Cardiac muscle cell (in vitro differentiated cells and primary cell): Measurements from ENCODE around the gene GSG1L. TPM values are rescaled to one million over a fixed set of nuclear protein-coding genes. Genes with fewer than 3 reads are reported as not detected.

ENCODE experiments used
- DNase-seq, 2 donors: peaks; one replicate each; pipeline versions ENCODE4 v3.0.0 to v3.0.0-alpha.2; 2010 to 2017; ENCODE audit warnings: low read depth in 1 of 2, low spot score in 1 of 2
- H3K27ac ChIP-seq: fragments of 200-600 bp; sonication (generic); 2 replicates; pipeline ENCODE4 v1.5.1; 2016
- H3K27me3 ChIP-seq: fragments of 200-600 bp; sonication (generic); 2 replicates; pipeline ENCODE4 v1.6.0; 2016; ENCODE audit warnings: control low read depth
- H3K36me3 ChIP-seq: fragments of 200-600 bp; sonication (generic); 2 replicates; pipeline ENCODE4 v1.5.1; 2016; ENCODE audit warnings: control low read depth
- H3K4me1 ChIP-seq: fragments of 200-600 bp; sonication (generic); 2 replicates; pipeline ENCODE4 v1.8.1; 2017; ENCODE audit warnings: low read depth, mild to moderate bottlenecking, mixed run types
- H3K4me3 ChIP-seq: fragments of 200-600 bp; sonication (generic); 2 replicates; pipeline ENCODE4 v1.5.1; 2016; ENCODE audit warnings: mild to moderate bottlenecking
- H3K9me3 ChIP-seq: fragments of 200-600 bp; sonication (generic); 2 replicates; pipeline ENCODE4 v1.5.1; 2017; ENCODE audit warnings: low read depth, mild to moderate bottlenecking, control low read depth
- polyA plus RNA-seq: library from polyadenylated mRNA; unstranded; fragments of >200 nt; fragmentation: Nextera tagmentation; extraction: Ambion mirVana; gene quantifications from 2 replicates; pipeline ENCODE4 v1.2.1, GENCODE V29; 2016
- total RNA-seq: library from RNA; depleted of rRNA; stranded (reverse); fragments of >200 nt; gene quantifications from 2 replicates; pipeline ENCODE4 v1.2.3, GENCODE V29; 2016
- TF ChIP-seq, protein P1 (sequence below): IDR thresholded peaks from 2 replicates; pipeline ENCODE4 v1.5.1; 2012; ENCODE audit warnings: low read depth, mild to moderate bottlenecking, low read length

Gene GSG1L
- total and polyA plus RNA-seq, 2 experiments from 2014 or later = not detected

DNA sequence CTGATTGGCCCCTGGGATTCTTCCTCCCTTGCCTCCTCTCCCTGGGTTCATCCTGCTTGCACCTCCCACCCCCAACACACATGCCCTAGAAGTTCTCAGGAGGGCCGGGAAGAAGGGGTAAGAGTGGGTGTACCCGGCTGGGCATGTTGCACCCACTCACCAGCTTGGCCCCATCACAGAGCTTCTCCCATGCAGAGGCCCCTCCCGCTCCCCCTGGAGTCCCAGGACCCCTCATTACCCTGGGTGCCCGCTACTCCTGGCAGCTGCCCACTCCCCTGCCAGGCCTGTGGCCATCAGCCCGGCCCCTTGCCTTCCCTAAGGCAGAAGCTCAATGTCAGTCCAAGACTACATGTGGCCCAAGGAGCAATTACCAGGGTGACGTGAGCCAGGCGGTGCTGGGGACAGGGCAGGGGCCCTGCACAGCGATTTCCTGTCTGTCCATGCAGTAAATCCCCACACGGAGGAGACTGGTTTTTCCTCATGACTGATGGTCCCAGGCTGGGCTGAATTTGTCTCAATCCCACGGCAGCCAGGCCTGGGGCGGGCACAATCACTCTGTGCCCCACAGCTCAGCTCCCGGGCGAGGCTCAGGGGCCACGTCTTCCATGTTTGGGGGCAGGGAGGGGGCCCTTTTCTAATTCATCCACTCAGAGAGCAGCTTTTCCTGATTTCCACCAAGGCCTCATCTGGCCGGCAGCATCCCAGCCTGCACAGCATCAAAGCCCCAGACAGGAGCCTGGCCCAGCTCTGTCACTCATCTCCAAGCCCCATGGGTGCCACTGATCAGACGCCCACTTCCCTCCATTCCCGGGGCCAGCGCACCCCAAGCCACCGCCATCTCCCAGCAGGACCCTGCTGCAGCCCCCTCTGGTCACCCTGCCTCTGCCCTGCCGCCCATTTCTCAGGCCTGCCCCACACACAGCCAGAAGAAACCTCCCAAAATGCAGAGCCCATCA lies 278.9 kb downstream of the GSG1L start:
- no peaks in the 10 kb centered on the region for H3K4me1 ChIP-seq
- H3K27ac ChIP-seq = no peak overlapping the region
- peak in 1 of 2 donors; percentile 24 for DNase-seq
- no peaks in the 10 kb centered on the region for H3K9me3 ChIP-seq
- no peaks in the 10 kb centered on the region for H3K27me3 ChIP-seq
- TF ChIP-seq, protein P1, sequence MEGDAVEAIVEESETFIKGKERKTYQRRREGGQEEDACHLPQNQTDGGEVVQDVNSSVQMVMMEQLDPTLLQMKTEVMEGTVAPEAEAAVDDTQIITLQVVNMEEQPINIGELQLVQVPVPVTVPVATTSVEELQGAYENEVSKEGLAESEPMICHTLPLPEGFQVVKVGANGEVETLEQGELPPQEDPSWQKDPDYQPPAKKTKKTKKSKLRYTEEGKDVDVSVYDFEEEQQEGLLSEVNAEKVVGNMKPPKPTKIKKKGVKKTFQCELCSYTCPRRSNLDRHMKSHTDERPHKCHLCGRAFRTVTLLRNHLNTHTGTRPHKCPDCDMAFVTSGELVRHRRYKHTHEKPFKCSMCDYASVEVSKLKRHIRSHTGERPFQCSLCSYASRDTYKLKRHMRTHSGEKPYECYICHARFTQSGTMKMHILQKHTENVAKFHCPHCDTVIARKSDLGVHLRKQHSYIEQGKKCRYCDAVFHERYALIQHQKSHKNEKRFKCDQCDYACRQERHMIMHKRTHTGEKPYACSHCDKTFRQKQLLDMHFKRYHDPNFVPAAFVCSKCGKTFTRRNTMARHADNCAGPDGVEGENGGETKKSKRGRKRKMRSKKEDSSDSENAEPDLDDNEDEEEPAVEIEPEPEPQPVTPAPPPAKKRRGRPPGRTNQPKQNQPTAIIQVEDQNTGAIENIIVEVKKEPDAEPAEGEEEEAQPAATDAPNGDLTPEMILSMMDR = no peak
- no peaks in the 10 kb centered on the region for H3K36me3 ChIP-seq
- no peak overlapping the region for H3K4me3 ChIP-seq

DNA sequence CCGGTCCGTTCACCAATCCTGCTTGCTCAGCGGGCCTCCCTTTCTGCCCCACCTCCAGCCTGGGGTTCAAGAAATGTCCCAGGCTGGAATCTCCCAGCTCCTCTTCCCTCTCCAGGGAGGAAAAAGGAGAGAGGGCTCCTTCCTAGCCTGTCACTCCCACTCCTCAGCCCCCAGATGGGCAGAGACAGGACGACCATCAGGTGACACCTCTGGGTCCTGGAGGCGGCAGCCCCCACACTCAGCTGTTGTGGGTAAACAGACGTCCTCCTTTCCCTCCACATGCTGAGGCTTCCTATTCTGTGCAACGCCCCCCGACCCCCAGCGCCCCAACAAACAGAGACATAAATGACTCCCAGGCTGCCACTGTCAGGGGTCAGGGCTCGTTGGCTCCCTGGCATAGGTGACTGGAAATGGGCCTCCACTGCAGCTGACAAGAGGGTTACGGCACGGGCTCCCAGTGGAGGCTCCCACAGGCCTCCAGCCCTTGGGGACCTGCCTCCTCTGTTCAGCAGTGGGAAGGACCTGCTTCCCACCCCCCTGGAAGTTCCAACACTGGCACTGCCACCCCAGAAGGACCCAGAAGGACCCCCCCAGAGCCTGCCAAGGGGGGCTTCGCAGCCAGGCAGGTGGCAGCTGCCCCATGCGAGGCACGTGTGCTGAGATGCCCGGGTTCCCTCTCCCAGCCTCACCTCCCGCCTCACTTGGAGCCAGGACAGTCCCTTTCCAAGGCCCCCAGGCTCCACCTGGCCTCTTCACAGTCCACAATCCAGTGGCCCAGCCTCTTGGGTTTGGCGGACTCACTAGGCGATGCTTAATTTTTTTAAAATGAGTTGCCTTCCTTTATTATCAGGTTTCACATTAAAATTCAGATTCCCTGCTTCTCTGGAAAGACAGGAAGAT lies 281.3 kb downstream of the GSG1L start:
- Histone ChIP-seq H3K9me3 (no peaks in the 10 kb centered on the region), H3K4me1 (no peaks in the 10 kb centered on the region), H3K27me3 (no peaks in the 10 kb centered on the region), H3K36me3 (no peaks in the 10 kb centered on the region), H3K27ac (no peak overlapping the region), H3K4me3 (no peak overlapping the region)
- TF ChIP-seq, protein P1 = no peak
- no peak for DNase-seq

DNA sequence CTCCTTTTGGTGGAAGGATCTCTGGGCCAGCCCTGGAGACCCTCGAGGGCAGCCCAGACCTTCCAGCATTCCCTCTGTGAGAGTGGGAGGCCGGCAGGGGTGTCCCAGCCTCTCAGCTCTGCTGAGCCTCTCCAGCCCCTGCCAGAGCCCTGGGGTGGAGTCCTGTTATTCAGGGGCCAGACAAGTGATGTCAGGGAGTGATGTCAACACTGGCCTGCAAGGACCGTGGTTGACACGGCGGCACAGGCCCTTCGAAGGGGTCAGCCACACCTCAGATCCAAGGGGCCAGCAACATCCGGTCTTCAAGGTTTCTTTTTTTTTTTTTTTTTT lies 282.4 kb downstream of the GSG1L start:
- Histone ChIP-seq H3K27me3 (no peaks in the 10 kb centered on the region), H3K4me1 (no peaks in the 10 kb centered on the region), H3K9me3 (no peaks in the 10 kb centered on the region), H3K36me3 (no peaks in the 10 kb centered on the region), H3K27ac (no peak overlapping the region), H3K4me3 (no peak overlapping the region)
- TF ChIP-seq, protein P1 = no peak
- DNase-seq = peak in 1 of 2 donors; percentile 11

DNA sequence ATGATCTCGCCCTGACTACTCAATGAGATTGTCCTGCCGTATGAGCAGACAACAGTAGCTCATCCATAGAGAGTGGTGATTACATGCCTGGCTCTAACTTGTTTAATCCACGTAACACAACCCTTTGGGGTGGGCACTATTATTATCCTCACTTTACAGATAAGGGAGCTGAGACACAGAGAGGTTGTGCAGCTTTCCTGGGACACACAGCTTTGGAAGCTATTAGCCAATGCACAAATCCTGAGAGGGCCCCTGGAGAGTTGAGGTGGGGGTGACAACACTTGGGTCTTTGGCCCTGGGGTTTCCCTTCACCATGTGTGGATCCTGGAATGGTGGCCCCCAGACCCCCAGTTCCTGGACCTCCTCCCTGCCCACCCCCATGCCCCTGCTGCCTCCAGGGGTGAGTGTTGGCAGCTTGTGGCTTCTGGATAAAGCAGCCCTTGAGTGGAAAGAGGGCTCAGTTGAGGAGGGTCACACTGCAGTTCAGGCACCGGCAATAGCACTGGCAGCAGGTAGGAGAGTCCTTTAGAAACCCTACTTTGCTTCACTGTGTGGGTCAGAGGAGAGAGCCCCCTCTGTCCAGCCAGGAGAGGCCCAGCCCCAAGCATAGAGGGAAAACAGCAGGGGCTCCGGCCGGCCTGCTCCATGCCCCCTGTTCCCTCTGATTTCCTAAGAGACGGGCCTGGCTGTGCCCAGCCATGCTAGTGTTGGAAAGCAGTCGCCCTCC lies 282.9 kb downstream of the GSG1L start:
- H3K27ac ChIP-seq = no peak overlapping the region
- no peaks in the 10 kb centered on the region for H3K36me3 ChIP-seq
- no peak overlapping the region for H3K4me3 ChIP-seq
- TF ChIP-seq, protein P1 = no peak
- H3K27me3 ChIP-seq = no peaks in the 10 kb centered on the region
- H3K9me3 ChIP-seq = no peaks in the 10 kb centered on the region
- no peaks in the 10 kb centered on the region for H3K4me1 ChIP-seq
- no peak for DNase-seq

DNA sequence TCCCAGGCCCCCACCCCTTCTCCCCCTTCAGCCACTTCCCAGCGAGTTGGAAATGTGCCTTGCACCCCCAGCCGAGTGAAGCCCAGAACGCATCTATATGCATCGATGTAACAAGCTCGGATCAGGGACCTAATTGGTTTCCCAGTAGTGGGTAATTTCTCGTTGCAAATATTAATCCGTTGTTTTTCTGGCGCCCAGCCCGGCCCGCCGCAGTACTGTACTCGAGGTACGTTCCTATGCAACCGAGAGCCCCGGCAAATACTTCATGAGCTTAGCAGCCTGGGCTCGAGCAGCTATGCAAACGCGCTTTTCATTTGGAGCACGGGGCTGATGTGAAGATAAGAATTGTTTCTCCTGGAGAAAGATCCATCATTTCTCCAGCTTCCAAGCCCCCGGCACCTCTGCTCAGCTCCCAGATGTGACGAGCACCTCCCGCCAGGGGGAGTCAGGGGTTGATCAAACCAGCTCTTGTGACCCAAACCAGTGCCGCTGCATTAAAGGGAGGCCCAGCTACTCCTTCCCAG lies 283.8 kb downstream of the GSG1L start:
- H3K4me3 ChIP-seq = no peak overlapping the region
- H3K36me3 ChIP-seq = no peaks in the 10 kb centered on the region
- H3K27me3 ChIP-seq = no peaks in the 10 kb centered on the region
- no peaks in the 10 kb centered on the region for H3K9me3 ChIP-seq
- TF ChIP-seq, protein P1 = peak; percentile 67
- DNase-seq = peak; percentile 56 to 58
- no peak overlapping the region for H3K27ac ChIP-seq
- H3K4me1 ChIP-seq = no peaks in the 10 kb centered on the region
